ENCODE results near the gene GCDH.

Gene GCDH

GRCh38 chr19:12947702-12948611 is 57.0 kb downstream of the GCDH start:
- H3F3A ChIP-seq (ENCODE audit: insufficient read depth, low read length), result peaks cover 39% of the 10 kb centered on the region
- no peak overlapping the region for H2AFZ ChIP-seq (ENCODE audit: low read length)
- peaks cover 11% of the 10 kb centered on the region for H3K4me1 ChIP-seq (ENCODE audit: low read length)
- H3K4me3 ChIP-seq (ENCODE audit: low read length), result no peak overlapping the region
- no peaks in the 10 kb centered on the region; the same call in 1 of the 2 replicates for H4K20me1 ChIP-seq (ENCODE audit: insufficient read depth, low read length)
- H3K9me3 ChIP-seq (replicated peaks; ENCODE audit: insufficient read depth, low read length), result no peaks in the 10 kb centered on the region
- peaks cover 22% of the 10 kb centered on the region for H3K36me3 ChIP-seq (replicated peaks; ENCODE audit: insufficient read depth, low read length)
- no peak for TF ChIP-seq EZH2phosphoT487 (IDR thresholded peaks at IDR 0.05; ENCODE audit: low read length)
- no peak for TF ChIP-seq EZH2 (optimal IDR thresholded peaks at IDR 0.05; ENCODE audit: low read depth, low read length)
- TF ChIP-seq CTCF (IDR thresholded peaks at IDR 0.05; ENCODE audit: low read length), result no peak
- peaks cover 67% of the 10 kb centered on the region for H3K79me2 ChIP-seq (ENCODE audit: low read length)
- no peaks in the 10 kb centered on the region for H3K27me3 ChIP-seq (replicated peaks; ENCODE audit: insufficient read depth, low read length)
- no peak overlapping the region for H3K4me2 ChIP-seq (ENCODE audit: low read depth, low read length)
- H3K9ac ChIP-seq (ENCODE audit: low read length), result no peak overlapping the region
- no peak overlapping the region for H3K27ac ChIP-seq (ENCODE audit: low read length)
- H3K9me2 ChIP-seq (replicated peaks; ENCODE audit: insufficient read depth, low read length), result no peaks in the 10 kb centered on the region
- no peak for DNase-seq

GRCh38 chr19:12948612-12949362 is 57.8 kb downstream of the GCDH start:
- peaks cover 40% of the 10 kb centered on the region for H3F3A ChIP-seq (ENCODE audit: insufficient read depth, low read length)
- H3K4me2 ChIP-seq (ENCODE audit: low read depth, low read length), result no peak overlapping the region
- H3K9me3 ChIP-seq (replicated peaks; ENCODE audit: insufficient read depth, low read length), result no peaks in the 10 kb centered on the region
- no peaks in the 10 kb centered on the region for H3K9me2 ChIP-seq (replicated peaks; ENCODE audit: insufficient read depth, low read length)
- no peak overlapping the region for H3K9ac ChIP-seq (ENCODE audit: low read length)
- H2AFZ ChIP-seq (ENCODE audit: low read length), result no peak overlapping the region
- TF ChIP-seq EZH2 (optimal IDR thresholded peaks at IDR 0.05; ENCODE audit: low read depth, low read length) (no peak), EZH2phosphoT487 (IDR thresholded peaks at IDR 0.05; ENCODE audit: low read length) (no peak)
- DNase-seq, result no peak
- H3K27ac ChIP-seq (ENCODE audit: low read length), result no peak overlapping the region
- peaks cover 2% of the 10 kb centered on the region; the same call in 1 of the 2 replicates for H4K20me1 ChIP-seq (ENCODE audit: insufficient read depth, low read length)
- H3K27me3 ChIP-seq (replicated peaks; ENCODE audit: insufficient read depth, low read length), result no peaks in the 10 kb centered on the region
- peaks cover 67% of the 10 kb centered on the region for H3K79me2 ChIP-seq (ENCODE audit: low read length)
- no peak overlapping the region for H3K4me3 ChIP-seq (ENCODE audit: low read length)
- peaks cover 21% of the 10 kb centered on the region for H3K36me3 ChIP-seq (replicated peaks; ENCODE audit: insufficient read depth, low read length)
- peaks cover 7% of the 10 kb centered on the region for H3K4me1 ChIP-seq (ENCODE audit: low read length)

All from MM.1S (cell line).